ENCODE data around the gene F8.

DNA sequence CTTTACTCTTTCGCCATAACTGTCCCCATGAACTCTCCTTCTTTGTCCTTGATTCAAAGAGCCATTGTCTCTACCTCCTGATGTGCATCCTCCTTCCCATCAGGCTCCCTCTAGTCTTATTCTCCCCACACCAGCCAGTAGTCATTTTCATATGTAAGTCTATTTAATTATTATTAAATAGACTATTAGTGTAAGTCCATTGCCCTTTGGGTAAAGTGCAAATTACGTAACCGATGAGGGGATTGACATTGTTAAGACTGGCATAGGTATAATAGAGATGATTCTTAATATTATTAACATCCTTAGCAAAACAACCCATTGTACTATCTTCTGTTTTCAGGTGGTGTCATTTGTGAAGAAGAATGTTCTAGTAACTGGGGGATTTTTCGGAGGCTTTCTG, 31.7 kb upstream of the F8 start:
- no peak for TF ChIP-seq ZNF431 (CRISPR knock-in tag; IDR thresholded peaks at IDR 0.05)
- TF ChIP-seq MTA3 (IDR thresholded peaks at IDR 0.05; ENCODE audit: borderline replicate concordance) = no peak

Data from K562 (cell line).